GM19239 (cell line): ENCODE results near the gene GRIN2D.

Source experiments
- DNase-seq: peaks from one replicate; pipeline ENCODE4 v3.0.0; 2011; ENCODE audit warnings: low spot score; ENCODE audit not compliant: insufficient read length
- FAIRE-seq: peaks from 2 replicates; lab custom pipeline; 2011; peaks lifted over from hg19 to GRCh38; lab: Jason Lieb, UNC

GRIN2D gene

DNA sequence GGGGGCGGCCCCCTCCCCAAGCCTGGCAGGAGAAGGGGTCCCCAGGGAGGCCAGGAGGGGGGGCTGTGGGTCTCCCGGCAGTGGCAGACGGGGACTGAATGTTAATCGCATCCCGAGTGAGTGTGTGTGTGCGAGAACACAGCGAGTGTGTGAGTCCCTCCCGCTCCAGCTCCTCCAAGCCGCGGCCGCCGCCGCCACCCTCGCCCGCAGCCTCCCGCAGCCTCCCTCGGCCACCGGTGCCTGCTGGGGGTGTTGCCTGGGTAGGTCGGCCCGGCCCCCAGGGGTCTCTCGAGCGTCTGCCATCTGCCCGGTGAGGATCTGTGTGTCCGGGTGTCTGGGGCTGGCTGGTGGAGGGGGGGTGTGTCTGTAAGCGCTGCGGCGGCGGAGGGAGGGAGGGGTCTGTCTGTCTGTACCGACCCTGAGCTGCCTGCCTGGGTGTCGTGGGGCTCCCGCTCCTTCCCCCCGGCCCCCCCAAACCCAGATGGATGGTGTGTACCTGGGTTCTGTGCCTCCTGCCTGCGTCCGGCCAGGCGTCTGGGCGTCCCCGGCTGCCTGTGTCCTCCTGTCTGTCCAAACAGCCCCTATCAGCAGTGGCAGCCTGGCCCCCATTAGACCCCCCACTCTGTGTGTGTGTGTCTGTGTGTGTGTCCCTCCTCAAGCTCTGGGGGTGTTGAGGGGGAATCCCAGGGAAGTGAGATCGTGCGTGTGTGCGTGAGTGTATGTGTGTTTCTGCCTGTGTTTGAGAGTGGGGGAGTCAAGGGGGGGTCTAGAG lies at the start of gene GRIN2D:
TSS of gene GRIN2D (plus strand) at position 110 of the 772 bp plus-strand sequence. CDS start 4,725 bp downstream, outside the sequence.
- DNase-seq (no peak), FAIRE-seq (no peak)

DNA sequence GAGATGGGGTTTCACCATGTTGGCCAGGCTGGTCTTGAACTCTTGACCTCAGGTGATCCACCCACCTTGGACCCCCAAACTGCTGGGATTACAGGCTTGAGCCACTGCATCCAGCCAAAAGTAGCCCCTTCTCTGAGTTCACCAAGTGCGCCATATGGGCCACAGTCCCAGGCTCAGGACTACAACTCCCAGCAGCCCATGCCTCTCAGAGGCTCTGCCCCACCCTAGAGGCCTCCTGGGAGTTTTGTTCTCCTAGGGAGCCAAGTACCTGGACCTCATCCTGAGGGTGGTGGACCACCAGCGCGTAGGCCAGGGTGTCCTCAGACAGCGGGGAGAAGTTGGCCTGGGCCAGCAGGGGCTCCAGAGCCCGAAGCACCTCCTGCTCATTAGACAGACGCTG lies 48.6 kb upstream of the GRIN2D start:
- no peak for FAIRE-seq
- DNase-seq = no peak

DNA sequence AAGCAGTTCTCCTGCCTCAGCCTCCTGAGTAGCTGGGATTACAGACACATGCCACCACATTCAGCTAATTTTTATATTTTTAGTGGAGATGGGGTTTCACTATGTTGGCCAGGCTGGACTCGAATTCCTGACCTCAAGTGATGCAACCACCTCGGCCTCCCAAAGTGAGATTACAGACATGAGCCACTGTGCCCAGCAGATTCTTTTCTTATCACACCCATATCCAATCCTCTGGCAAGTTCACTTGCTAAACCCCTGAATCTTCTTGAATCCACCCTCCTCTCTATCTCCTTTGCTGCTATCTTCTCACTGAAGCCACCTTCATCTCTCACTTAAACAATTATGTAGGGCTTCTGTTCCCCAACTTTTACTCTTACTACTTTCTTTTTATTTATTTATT lies 47.3 kb upstream of the GRIN2D start:
- FAIRE-seq (no peak), DNase-seq (no peak)

DNA sequence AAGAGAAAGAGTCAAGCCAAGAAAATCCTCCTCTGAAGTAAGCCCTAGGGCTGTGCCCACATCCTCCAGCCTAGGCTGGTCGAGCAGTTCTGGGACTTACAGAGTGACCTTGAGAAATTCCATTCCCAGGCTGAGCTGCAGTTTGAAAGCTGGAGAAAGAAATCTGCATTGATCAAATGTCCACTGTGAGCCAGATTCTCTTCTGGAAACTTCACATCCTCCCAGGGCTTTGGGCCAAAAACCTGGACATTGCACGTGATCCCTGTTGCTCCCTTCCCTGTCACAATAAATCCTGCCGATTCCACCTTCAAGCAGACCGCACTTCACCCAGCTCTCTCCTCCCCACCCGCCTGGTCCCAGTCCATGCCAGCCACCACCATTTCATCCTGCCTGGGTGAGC lies 45.4 kb upstream of the GRIN2D start:
- FAIRE-seq (no peak), DNase-seq (no peak)

DNA sequence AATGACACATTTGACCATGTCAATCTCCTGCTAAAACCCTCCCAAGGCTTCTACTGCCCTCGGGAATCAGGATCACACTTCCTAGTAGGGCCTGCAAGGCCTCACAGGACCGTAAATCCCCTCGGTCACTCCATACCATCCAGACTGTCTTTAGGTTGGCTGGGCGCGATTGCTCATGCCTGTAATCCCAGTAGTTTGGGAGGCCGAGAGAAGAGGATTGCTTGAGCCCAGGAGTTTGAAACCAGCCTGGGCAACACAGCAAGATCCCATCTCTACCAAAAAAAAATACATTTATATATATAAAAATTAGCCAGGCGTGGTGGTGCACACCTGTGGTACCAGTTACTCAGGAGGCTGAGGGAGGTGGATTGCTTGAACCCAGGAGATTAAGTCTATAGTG lies 44.7 kb upstream of the GRIN2D start:
- FAIRE-seq = no peak
- DNase-seq = no peak

DNA sequence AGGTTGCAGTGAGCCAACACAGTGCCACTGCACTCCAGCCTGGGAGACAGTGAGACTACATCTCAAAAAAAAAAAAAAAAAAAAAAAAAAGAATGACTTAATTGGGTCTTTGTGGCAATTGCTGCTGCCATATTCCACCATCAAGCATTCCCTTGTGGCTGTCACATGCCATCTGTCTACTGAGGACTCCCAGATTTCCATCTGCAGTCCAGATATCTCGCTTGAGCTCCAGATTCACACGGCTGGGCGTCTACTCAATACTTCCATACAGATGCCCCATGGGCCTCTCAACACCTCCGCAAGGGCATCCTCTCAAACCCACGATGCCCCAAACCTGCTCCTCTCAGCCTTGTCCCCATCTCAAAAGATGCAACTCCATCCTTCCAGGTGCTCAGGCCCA lies 42.6 kb upstream of the GRIN2D start:
- FAIRE-seq = no peak

DNA sequence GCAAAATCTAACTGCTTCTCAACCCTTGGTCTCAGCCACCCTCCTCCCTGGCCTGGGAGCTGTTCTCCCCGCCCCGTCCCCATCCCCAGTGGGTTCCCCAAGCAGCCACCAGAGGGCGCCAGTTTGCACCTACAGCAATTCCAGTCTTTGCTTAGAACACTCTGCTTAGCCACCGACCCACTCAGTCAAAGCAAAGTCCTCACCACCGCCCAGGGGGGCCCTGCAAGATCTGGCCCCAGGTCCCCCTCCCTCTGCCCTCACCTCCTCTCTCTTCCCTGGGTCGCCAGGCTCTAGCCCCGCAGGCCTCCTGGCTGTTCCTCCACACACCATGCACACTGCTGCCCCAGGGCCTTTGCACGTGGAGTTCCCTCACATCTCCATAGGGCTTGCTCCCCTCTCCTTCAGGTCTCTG lies 42.1 kb upstream of the GRIN2D start:
- FAIRE-seq = peak; percentile 61
- DNase-seq = peak; percentile 72

More for the DNA sequence above, 42.6 kb upstream of the GRIN2D start:
- DNase-seq = no peak

DNA sequence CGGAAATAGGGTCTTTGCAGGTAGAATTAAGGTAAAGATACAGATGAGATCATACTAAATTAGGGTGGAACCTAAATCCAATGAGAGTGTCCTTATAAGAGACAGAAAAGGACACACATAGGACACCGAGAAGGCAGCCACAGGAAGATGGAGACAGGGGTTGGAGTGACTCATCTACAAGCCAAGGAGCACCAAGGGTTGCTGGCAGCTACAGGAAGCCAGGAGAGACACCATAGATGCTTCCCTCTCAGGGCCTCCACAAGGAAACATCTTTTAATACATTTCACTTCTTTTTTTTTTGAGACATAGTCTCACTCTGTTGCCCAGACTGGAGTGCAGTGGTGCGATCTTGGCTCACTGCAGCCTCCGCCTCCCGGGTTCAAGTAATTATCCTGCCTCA lies 39.8 kb upstream of the GRIN2D start:
- FAIRE-seq = no peak
- DNase-seq = no peak

DNA sequence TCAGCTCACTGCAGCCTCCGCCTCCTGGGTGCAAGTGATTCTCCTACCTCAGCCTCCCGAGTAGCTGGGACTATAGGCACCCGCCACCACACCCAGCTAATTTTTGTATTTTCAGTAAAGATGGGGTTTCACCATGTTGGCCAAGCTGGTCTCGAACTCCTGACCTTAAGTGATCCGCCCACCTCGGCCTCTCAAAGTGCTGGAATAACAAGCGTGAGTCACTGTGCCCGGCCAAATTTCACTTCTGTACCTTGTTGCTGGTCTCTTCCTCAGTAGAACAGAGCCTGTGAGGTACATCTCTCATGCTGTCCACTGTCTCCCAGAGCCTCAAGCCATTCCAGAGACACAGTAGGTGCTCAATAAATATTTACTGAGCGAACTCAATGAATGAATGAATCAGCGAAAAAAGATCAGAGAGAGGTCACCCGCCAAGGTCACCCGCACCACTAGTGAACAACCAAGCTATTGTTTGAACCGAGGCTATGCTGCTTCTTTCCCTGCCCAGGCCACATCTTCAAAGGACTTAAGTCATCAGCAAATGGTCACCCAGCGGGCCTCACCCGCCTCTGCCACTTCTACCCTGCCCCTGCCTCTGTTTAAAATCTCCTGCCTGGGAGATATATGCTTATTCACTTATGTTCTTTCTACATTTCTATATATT lies 39.0 kb upstream of the GRIN2D start:
- no peak for DNase-seq

DNA sequence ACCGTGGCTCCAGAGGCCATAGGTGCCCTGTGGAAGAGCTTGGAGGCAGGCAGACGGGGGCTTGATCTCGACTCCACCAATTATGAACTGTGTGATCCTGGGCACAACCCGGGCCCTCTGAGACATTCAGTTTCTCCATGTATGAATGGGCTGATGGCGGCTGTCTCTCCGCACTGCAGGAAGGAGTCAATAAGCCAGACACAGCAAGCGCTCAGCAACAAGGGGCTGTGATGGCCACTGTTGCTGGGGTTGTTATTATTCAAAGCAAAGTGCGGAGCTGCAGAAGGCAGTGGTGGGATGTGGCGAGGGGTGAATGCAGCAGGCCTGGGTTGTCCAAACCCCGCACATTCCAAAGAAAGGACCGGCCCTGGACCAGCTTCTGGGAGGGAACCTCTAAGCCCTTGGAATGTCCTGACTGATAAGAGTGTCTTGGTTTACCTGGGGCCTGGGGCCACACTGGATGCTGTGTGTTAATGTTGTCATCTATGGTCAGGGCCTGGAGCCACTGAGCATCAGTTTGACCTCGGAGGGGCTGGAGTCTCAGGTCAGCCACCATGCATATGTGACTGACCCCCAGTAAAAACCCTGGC lies 38.0 kb upstream of the GRIN2D start:
- DNase-seq = no peak
- no peak for FAIRE-seq

More for the DNA sequence above, 39.0 kb upstream of the GRIN2D start:
- no peak for FAIRE-seq

DNA sequence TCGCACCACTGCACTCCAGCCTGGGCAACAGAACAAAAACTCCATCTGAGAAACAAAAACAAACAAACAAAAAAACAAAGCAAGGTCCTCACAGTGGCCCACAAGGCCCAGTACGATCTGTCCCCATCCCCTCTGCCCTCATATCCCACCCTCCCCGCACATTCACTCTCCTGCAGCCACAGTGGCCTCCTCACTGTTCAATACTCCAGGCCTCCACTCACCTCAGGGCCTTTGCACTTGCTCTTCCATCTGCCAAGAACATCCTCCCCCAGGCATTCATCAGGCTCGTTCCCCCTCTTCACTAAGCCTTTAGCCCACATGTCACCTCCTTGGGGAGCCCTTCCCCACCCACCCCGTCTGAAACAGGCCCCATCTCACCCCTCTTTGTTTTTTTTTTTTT lies 34.3 kb upstream of the GRIN2D start:
- no peak for DNase-seq
- no peak for FAIRE-seq

DNA sequence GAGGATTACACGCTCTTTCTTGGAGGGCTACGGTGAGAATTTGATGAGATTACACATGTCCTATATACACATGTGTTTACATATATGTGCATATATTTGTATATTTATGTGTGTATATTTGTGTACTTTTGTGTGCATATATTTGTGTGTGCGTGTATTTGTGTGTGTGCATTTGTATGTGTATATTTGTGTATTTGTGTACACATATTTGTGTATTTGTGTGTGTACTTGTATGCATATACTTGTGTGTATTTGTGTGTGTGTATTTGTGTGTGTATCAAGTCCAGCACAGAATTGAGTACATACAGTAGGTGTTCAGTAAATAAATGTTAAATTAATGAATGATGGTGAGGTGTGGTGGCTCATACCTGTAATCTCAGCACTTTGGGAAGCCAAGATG lies 31.6 kb upstream of the GRIN2D start:
- no peak for DNase-seq
- FAIRE-seq = no peak

DNA sequence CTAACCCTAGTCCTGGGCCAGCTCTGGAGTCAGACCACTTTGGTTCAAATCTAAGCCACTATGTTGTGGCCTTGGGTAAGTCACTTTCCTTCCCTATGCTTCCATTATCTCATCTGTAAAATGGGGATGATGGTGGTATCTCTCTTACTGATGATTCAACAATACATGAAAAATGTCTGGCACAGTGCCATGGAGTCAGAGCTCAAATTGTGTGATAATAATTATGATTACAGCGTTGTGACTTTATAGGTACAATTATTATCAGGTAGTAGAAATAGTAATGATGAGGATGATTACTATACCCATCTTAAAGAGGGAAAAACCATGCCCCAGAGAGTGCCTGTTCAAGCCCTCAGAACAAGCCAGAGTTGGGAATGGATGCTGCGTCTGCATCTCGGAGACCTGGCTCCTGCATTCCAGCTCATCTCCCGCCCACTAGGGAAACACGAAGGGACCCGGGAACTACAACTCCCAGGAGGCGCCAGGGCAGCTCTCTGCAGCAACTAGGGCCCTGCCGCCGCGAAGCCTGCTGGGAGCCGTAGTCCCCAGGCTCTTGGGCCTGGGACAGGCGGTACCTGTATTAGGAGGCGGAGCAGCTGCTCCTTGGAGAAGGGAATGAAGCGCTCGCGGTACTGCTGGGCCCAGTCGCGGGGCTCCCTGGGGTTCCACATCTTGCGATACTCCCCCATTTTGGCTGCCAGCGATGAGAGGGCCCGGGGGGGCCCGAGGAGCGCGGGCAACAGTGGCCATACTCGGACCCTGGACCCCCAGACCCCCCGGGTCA lies 30.6 kb upstream of the GRIN2D start:
- DNase-seq (peak; percentile 80), FAIRE-seq (peak; percentile 83)

DNA sequence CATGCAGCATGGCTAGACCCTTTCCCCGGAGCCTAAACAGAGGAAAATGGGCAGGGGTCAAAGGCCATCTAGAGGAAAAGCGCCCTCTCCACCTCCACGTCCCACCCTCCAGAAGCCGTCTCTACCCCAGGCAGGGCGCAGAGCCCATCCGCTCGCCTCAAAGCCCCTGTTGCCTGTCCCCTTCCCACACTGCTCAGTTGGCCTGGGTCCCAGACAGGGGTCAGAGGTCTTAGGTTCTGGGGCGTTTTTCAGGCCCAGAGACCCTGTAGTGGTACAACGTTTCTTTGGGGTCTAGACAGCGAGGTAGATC lies 30.0 kb upstream of the GRIN2D start:
- FAIRE-seq = no peak
- DNase-seq = no peak

DNA sequence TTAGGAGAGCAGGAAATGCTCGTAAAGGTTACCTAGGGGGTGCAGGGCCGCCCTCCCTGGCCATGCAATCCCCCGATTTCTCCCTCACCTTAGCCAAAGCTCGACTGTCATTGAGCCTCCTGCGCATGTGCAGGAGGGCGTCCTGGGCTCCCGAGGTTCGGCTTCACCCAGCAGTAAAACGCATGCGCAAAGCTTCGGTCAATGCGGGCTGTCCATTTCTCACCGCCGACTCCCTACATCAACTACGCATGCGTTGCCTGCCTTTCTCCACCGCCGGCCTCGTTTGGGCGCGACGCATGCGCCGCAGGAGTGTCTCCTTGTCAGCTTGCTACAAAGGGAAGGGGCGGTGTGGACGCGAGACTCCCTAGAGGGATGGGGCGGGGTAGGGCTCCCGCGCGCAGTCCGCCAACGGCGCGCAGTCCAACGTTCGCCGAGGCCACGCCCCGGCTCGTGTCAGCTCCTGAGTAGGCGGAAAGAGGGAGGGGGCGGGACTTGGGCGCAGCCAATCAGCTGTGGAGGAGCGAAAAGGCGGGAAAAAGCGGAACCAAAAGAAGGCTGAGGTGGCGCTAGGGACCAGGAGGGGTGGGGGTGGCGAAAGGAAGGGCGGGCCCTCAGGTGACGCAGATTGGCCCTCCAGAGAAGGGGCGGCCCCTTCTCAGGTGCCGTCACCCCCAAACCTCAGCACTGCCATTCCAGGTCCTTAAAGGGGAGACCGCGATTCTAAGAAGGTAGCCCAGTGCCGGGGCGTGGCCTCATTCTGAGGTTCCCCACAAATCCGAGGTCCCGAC lies 29.5 kb upstream of the GRIN2D start, which contains the start of the genes SYNGR4 and TMEM143:
TSS of gene SYNGR4 (plus strand) at position 558 of the 788 bp plus-strand sequence. CDS start 1,476 bp downstream, outside the sequence.
TSS of gene TMEM143 (minus strand) at position 131 of the 788 bp plus-strand sequence. CDS start at position 111, 20 bp downstream.
- peak; percentile 100 for FAIRE-seq
- DNase-seq = peak; percentile 92

DNA sequence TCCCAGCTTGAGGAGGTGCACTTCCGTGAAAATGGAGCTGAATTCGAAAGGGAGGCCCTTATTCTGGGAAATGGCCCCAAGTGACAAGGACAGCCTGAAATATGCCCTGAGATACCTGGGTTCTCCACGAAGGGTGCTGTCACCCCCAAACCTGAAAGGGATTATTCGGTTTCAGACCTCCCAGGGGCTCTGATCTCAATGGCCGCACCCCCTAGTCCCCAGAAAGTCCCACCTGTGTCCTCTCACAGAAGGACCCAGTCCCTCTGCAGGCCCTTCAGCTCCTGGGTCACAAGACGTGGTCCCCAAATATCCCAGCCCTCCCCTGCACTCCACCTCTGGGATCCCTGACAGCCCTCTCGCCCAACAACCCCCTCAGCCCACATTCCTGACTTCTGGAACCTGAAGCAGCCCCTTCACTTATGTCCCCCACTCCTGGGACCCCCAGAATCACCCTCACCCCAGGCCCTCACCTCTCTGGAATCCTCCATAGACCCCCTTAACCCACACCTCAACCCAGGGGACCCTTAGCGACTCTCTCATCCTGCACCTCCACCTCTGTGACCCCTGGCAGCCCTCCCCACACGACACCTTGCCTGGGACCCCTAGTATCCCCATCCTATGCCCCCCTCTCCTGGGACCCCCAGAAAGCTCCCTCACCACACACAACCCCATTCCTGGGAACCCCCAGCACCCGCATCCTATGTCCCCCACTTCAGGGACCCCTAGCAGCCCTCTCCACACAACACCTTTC lies 28.7 kb upstream of the GRIN2D start:
- FAIRE-seq (no peak), DNase-seq (no peak)

DNA sequence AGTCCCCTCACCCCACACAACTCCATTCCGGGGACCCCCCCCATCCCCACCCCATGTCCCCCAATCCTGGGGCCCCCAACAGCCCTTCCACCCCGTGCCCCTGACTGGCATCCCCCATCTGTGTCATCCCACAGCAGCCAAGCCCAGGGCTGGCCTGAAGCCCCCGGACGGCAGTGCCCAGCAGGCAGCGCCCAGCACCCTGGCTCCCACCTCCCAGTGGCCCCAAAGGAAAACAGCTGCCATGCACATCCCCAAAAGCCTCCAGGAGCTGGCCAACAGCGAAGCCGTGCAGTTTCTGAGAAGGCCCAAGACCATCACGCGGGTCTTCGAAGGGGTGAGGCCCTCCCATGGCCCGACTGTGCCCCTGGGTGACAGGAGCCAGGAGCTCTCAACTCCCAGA lies 27.9 kb upstream of the GRIN2D start:
- DNase-seq = no peak
- FAIRE-seq = no peak

DNA sequence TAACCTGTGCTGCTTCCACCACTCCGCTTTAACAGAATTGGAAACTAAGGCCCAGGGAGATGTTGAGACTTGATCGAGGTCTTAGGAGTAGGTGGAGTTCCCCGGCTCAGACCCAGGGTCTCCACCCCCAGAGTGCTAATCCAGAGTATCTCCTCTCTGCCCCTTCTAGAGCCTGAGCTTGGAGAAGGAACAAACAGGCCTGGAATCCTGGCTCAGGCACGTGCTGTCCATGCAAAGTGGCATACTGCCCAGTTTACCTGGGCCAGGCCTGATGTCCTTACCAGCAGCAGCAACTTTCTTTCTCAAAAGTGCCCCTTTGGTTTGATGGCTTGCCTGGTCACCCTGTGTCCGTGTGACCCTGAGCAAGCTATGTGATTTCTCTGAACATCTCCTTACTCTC lies 25.6 kb upstream of the GRIN2D start:
- DNase-seq (no peak), FAIRE-seq (no peak)

DNA sequence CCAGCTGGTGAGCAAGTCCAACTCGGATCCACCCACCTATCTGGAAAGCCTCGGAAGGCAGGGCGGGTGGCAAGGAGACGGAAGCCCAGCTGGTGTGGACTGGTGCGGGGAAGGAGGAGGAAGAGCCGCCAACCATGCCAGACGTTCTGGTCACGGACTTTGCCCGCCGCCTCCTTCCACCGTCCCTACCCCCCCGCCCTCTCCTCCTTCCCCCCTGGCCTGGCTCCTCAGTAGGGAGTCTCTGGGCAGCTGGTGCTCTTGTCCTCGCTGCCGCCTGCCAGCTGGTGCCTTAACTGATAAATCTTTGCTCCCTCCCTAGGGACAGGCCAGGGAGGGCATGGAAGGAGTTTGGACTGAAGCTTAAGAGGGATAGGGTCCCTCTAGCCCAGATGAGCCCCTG lies 24.5 kb upstream of the GRIN2D start:
- no peak for DNase-seq
- FAIRE-seq = no peak
